ENCODE measurements around the gene AMZ2.
"Not testable (repeated sequence)": the region's sequence is repeated elsewhere in the genome, so short reads cannot be mapped to it uniquely, and the experiment has no call there.

The AMZ2 gene

GRCh38 chr17:68253426-68253825 is 5.6 kb downstream of the AMZ2 start:
- DNase-seq (ENCODE audit: low read depth in 2 of 2), result not testable (repeated sequence)

- no peak for DNase-seq (ENCODE audit: low read depth in 2 of 2)
Observed at GRCh38 chr17:68255151-68255550, 7.3 kb downstream of the AMZ2 start.

- no peak for DNase-seq (ENCODE audit: low read depth in 2 of 2)
Observed at GRCh38 chr17:68255731-68256538, 8.1 kb downstream of the AMZ2 start.

- DNase-seq (ENCODE audit: low read depth in 2 of 2), result not testable (repeated sequence)
Observed at GRCh38 chr17:68256701-68257100, 8.9 kb downstream of the AMZ2 start.

- DNase-seq (ENCODE audit: low read depth in 2 of 2), result no peak
Observed at GRCh38 chr17:68257934-68258333, 10.1 kb downstream of the AMZ2 start.

- DNase-seq (ENCODE audit: low read depth in 2 of 2), result not testable (repeated sequence)
Observed at GRCh38 chr17:68258890-68259647, 11.2 kb downstream of the AMZ2 start.

- not testable (repeated sequence) for DNase-seq (ENCODE audit: low read depth in 2 of 2)
Observed at GRCh38 chr17:68259648-68259951, 11.8 kb downstream of the AMZ2 start.

- no peak for DNase-seq (ENCODE audit: low read depth in 2 of 2)
Observed at GRCh38 chr17:68260051-68260762, 12.4 kb downstream of the AMZ2 start.

- DNase-seq (ENCODE audit: low read depth in 2 of 2), result not testable (repeated sequence)
Observed at GRCh38 chr17:68262467-68262866, 14.6 kb downstream of the AMZ2 start.

- not testable (repeated sequence) for DNase-seq (ENCODE audit: low read depth in 2 of 2)
Observed at GRCh38 chr17:68263101-68263681, 15.3 kb downstream of the AMZ2 start.

GRCh38 chr17:68265833-68266232 is 18.0 kb downstream of the AMZ2 start:
- not testable (repeated sequence) for DNase-seq (ENCODE audit: low read depth in 2 of 2)

- no peak for DNase-seq (ENCODE audit: low read depth in 2 of 2)
Observed at GRCh38 chr17:68273722-68274121, 25.9 kb downstream of the AMZ2 start.

- DNase-seq (ENCODE audit: low read depth in 2 of 2), result not testable (repeated sequence)
Observed at GRCh38 chr17:68276339-68276738, 28.5 kb downstream of the AMZ2 start.

GRCh38 chr17:68277807-68278206 is 30.0 kb downstream of the AMZ2 start:
- no peak for DNase-seq (ENCODE audit: low read depth in 2 of 2)

- DNase-seq (ENCODE audit: low read depth in 2 of 2), result not testable (repeated sequence)
Observed at GRCh38 chr17:68281965-68282364, 34.1 kb downstream of the AMZ2 start.

GRCh38 chr17:68288375-68288774 is 40.5 kb downstream of the AMZ2 start:
- DNase-seq (ENCODE audit: low read depth in 2 of 2), result no peak

- no peak for DNase-seq (ENCODE audit: low read depth in 2 of 2)
Observed at GRCh38 chr17:68288804-68289203, 41.0 kb downstream of the AMZ2 start.

GRCh38 chr17:68289473-68289872 is 41.6 kb downstream of the AMZ2 start:
- DNase-seq (ENCODE audit: low read depth in 2 of 2), result no peak

- no peak for DNase-seq (ENCODE audit: low read depth in 2 of 2)
Observed at GRCh38 chr17:68289936-68290267, 42.1 kb downstream of the AMZ2 start.

- DNase-seq (ENCODE audit: low read depth in 2 of 2), result no peak
Observed at GRCh38 chr17:68290268-68290954, 42.6 kb downstream of the AMZ2 start.

GRCh38 chr17:68290955-68291835 is 43.4 kb downstream of the AMZ2 start, which contains the start of the genes ARSG and SLC16A6:
Gene ARSG, plus strand, starts transcription at chr17:68291495. Its CDS starts 15,999 bp downstream, at chr17:68307494.
Gene SLC16A6, minus strand, starts transcription at chr17:68291127. Its CDS starts 12,807 bp downstream, at chr17:68278320.
- no peak for DNase-seq (ENCODE audit: low read depth in 2 of 2)
